Skin epidermis (tissue), 12 donors: ENCODE results near the gene EPHA7.

Experiments used
- H3K27ac ChIP-seq, 21 experiments: fragments of 200-600 bp; sonication (generic) in 11 of 21; one replicate each; pipeline ENCODE4 v1.5.0; 2020; ENCODE audit warnings: mild to moderate bottlenecking in 3 of 21, inconsistent platforms in 2 of 21, moderate library complexity in 2 of 21
- H3K4me3 ChIP-seq, 7 experiments: fragments of 200-600 bp; sonication (generic) in 2 of 7; one replicate each; pipeline ENCODE4 v1.5.0; 2020; ENCODE audit warnings: inconsistent platforms in 2 of 7, mild to moderate bottlenecking in 2 of 7, moderate library complexity in 1 of 7

The EPHA7 gene

GRCh38 chr6:93337014-93337413 is 82.3 kb downstream of the EPHA7 start:
- H3K4me3 ChIP-seq: no peak overlapping the region
- no peak overlapping the region for H3K27ac ChIP-seq

- Histone ChIP-seq H3K4me3 (no peak overlapping the region), H3K27ac (no peak overlapping the region)
These were observed 89.9 kb downstream of the EPHA7 start for GRCh38 chr6:93329301-93330000.

GRCh38 chr6:93327857-93328256 is 91.5 kb downstream of the EPHA7 start:
- no peak overlapping the region for H3K27ac ChIP-seq
- H3K4me3 ChIP-seq: no peak overlapping the region

- no peak overlapping the region for H3K27ac ChIP-seq
- H3K4me3 ChIP-seq: no peak overlapping the region
These were observed 93.6 kb downstream of the EPHA7 start for GRCh38 chr6:93325761-93326160.

- H3K27ac ChIP-seq: no peak overlapping the region
- no peak overlapping the region for H3K4me3 ChIP-seq
These were observed 95.7 kb downstream of the EPHA7 start for GRCh38 chr6:93323630-93324029.

GRCh38 chr6:93322651-93323050 is 96.7 kb downstream of the EPHA7 start:
- Histone ChIP-seq H3K4me3 (no peak overlapping the region), H3K27ac (no peak overlapping the region)

GRCh38 chr6:93319304-93319703 is 100.1 kb downstream of the EPHA7 start:
- no peak overlapping the region for H3K27ac ChIP-seq
- no peak overlapping the region for H3K4me3 ChIP-seq

GRCh38 chr6:93318121-93318520 is 101.2 kb downstream of the EPHA7 start:
- no peak overlapping the region for H3K27ac ChIP-seq
- H3K4me3 ChIP-seq: no peak overlapping the region

GRCh38 chr6:93317592-93317991 is 101.8 kb downstream of the EPHA7 start:
- Histone ChIP-seq H3K27ac (no peak overlapping the region), H3K4me3 (no peak overlapping the region)

GRCh38 chr6:93307505-93308409 is 111.6 kb downstream of the EPHA7 start:
- Histone ChIP-seq H3K27ac (no peak overlapping the region), H3K4me3 (no peak overlapping the region)

GRCh38 chr6:93305088-93305487 is 114.3 kb downstream of the EPHA7 start:
- no peak overlapping the region for H3K27ac ChIP-seq
- H3K4me3 ChIP-seq: no peak overlapping the region

GRCh38 chr6:93304505-93304904 is 114.9 kb downstream of the EPHA7 start:
- Histone ChIP-seq H3K27ac (no peak overlapping the region), H3K4me3 (no peak overlapping the region)

GRCh38 chr6:93300661-93301060 is 118.7 kb downstream of the EPHA7 start:
- Histone ChIP-seq H3K4me3 (no peak overlapping the region), H3K27ac (no peak overlapping the region)

GRCh38 chr6:93299622-93300021 is 119.7 kb downstream of the EPHA7 start:
- Histone ChIP-seq H3K27ac (no peak overlapping the region), H3K4me3 (no peak overlapping the region)

- H3K4me3 ChIP-seq: no peak overlapping the region
- H3K27ac ChIP-seq: no peak overlapping the region
These were observed 123.7 kb downstream of the EPHA7 start for GRCh38 chr6:93295631-93296030.

GRCh38 chr6:93294879-93295278 is 124.5 kb downstream of the EPHA7 start:
- Histone ChIP-seq H3K27ac (no peak overlapping the region), H3K4me3 (no peak overlapping the region)

- Histone ChIP-seq H3K27ac (no peak overlapping the region), H3K4me3 (no peak overlapping the region)
These were observed 125.5 kb downstream of the EPHA7 start for GRCh38 chr6:93293872-93294271.

- no peak overlapping the region for H3K27ac ChIP-seq
- no peak overlapping the region for H3K4me3 ChIP-seq
These were observed 125.9 kb downstream of the EPHA7 start for GRCh38 chr6:93293460-93293859.

GRCh38 chr6:93282521-93283031 is 136.8 kb downstream of the EPHA7 start:
- H3K4me3 ChIP-seq: no peak overlapping the region
- H3K27ac ChIP-seq: no peak overlapping the region

- Histone ChIP-seq H3K27ac (no peak overlapping the region), H3K4me3 (no peak overlapping the region)
These were observed 141.1 kb downstream of the EPHA7 start for GRCh38 chr6:93278241-93278640.

GRCh38 chr6:93272896-93273295 is 146.5 kb downstream of the EPHA7 start:
- Histone ChIP-seq H3K27ac (no peak overlapping the region), H3K4me3 (no peak overlapping the region)
